Neural crest cell (in vitro differentiated cells): ENCODE data around the gene MAPK1. TPM values are rescaled to one million over a fixed set of nuclear protein-coding genes. Genes with fewer than 3 reads are reported as not detected.
"Not testable (repeated sequence)": the region's sequence is repeated elsewhere in the genome, so short reads cannot be mapped to it uniquely, and the experiment has no call there.

ENCODE experiments used
- DNase-seq: peaks from one replicate; pipeline ENCODE4 v3.0.0; 2021; ENCODE audit warnings: low read depth, mixed read lengths, low spot score
- H3K27ac Mint-ChIP-seq: one replicate; pipeline ENCODE4 v1.8.0; 2021; ENCODE audit warnings: mild to moderate bottlenecking, mixed read lengths; ENCODE audit not compliant: unreplicated experiment
- H3K27me3 Mint-ChIP-seq: 2 replicates; pipeline ENCODE4 v1.8.0; 2021; ENCODE audit warnings: low read depth, mild to moderate bottlenecking, mixed read lengths
- H3K36me3 Mint-ChIP-seq: 2 replicates; pipeline ENCODE4 v1.8.0; 2021; ENCODE audit warnings: low read depth, mild to moderate bottlenecking, mixed read lengths
- H3K4me1 Mint-ChIP-seq: 2 replicates; pipeline ENCODE4 v1.8.0; 2021; ENCODE audit warnings: mixed read lengths
- H3K4me3 Mint-ChIP-seq: one replicate; pipeline ENCODE4 v1.8.0; 2021; ENCODE audit warnings: mild to moderate bottlenecking, mixed read lengths
- H3K9me3 Mint-ChIP-seq: 2 replicates; pipeline ENCODE4 v1.8.0; 2021; ENCODE audit warnings: mixed read lengths
- CTCF ChIP-seq: fragments of 200-600 bp; sonication (generic); conservative IDR thresholded peaks from 2 replicates; pipeline ENCODE4 v1.5.0; 2021; ENCODE audit warnings: antibody characterized with exemption, mild to moderate bottlenecking
- total RNA-seq: library from RNA; stranded (reverse); gene quantifications from 2 replicates; pipeline ENCODE4 v1.2.1, GENCODE V29; 2021

MAPK1 gene
- total RNA-seq, 1 donor from 2014 or later: 118 TPM

- Mint-ChIP-seq H3K27ac (no peak overlapping the region), H3K4me1 (peaks cover 58% of the 10 kb centered on the region), H3K27me3 (no peaks in the 10 kb centered on the region), H3K36me3 (peaks cover 2% of the 10 kb centered on the region), H3K4me3 (no peak overlapping the region), H3K9me3 (no peaks in the 10 kb centered on the region)
- TF ChIP-seq CTCF: no peak
- DNase-seq: no peak
These were observed 11.8 kb downstream of the MAPK1 start for GRCh38 chr22:21855676-21856075.

- H3K27me3 Mint-ChIP-seq: no peaks in the 10 kb centered on the region
- H3K36me3 Mint-ChIP-seq: peaks cover 24% of the 10 kb centered on the region
- TF ChIP-seq CTCF: no peak
- H3K4me1 Mint-ChIP-seq: peaks cover 49% of the 10 kb centered on the region
- no peak for DNase-seq
- H3K4me3 Mint-ChIP-seq: no peak overlapping the region
- no peak overlapping the region for H3K27ac Mint-ChIP-seq
- H3K9me3 Mint-ChIP-seq: peaks cover 7% of the 10 kb centered on the region
These were observed 16.8 kb downstream of the MAPK1 start for GRCh38 chr22:21850660-21851059.

- no peak for TF ChIP-seq CTCF
- H3K36me3 Mint-ChIP-seq: peaks cover 29% of the 10 kb centered on the region
- no peak overlapping the region for H3K27ac Mint-ChIP-seq
- DNase-seq: no peak
- peaks cover 9% of the 10 kb centered on the region for H3K9me3 Mint-ChIP-seq
- H3K27me3 Mint-ChIP-seq: no peaks in the 10 kb centered on the region
- H3K4me1 Mint-ChIP-seq: peaks cover 45% of the 10 kb centered on the region
- no peak overlapping the region for H3K4me3 Mint-ChIP-seq
These were observed 18.0 kb downstream of the MAPK1 start for GRCh38 chr22:21849489-21849888.

- H3K4me1 Mint-ChIP-seq: peaks cover 57% of the 10 kb centered on the region
- H3K27ac Mint-ChIP-seq, H3K27me3 Mint-ChIP-seq, H3K9me3 Mint-ChIP-seq: not testable (repeated sequence)
- H3K4me3 Mint-ChIP-seq: peak overlapping the region; percentile 80
- peak; percentile 7 for DNase-seq
- H3K36me3 Mint-ChIP-seq: peaks cover 33% of the 10 kb centered on the region
These were observed 19.4 kb downstream of the MAPK1 start for GRCh38 chr22:21848057-21848456.

GRCh38 chr22:21845558-21846453 lies 21.6 kb downstream of the MAPK1 start:
- no peak for TF ChIP-seq CTCF
- Mint-ChIP-seq H3K27me3 (no peaks in the 10 kb centered on the region), H3K4me3 (no peak overlapping the region), H3K36me3 (peaks cover 30% of the 10 kb centered on the region), H3K27ac (no peak overlapping the region), H3K4me1 (peaks cover 54% of the 10 kb centered on the region), H3K9me3 (peaks cover 10% of the 10 kb centered on the region)
- no peak for DNase-seq

- H3K4me1 Mint-ChIP-seq: peaks cover 43% of the 10 kb centered on the region
- peaks cover 5% of the 10 kb centered on the region for H3K9me3 Mint-ChIP-seq
- H3K27ac Mint-ChIP-seq: no peak overlapping the region
- H3K4me3 Mint-ChIP-seq: no peak overlapping the region
- no peak for TF ChIP-seq CTCF
- no peaks in the 10 kb centered on the region for H3K27me3 Mint-ChIP-seq
- DNase-seq: no peak
- peaks cover 24% of the 10 kb centered on the region for H3K36me3 Mint-ChIP-seq
These were observed 24.5 kb downstream of the MAPK1 start for GRCh38 chr22:21842946-21843345.
